Suprapubic skin (tissue), 4 donors: ENCODE results near the gene HIVEP2.

Experiments used
- CTCF ChIP-seq, 2 donors: fragments of 200-600 bp in 1 of 2; fragments of 450-650 bp in 1 of 2; sonication (generic) in 1 of 2; IDR thresholded peaks; one replicate each; pipeline ENCODE4 v1.5.1; 2016 to 2019; ENCODE audit warnings: antibody characterized with exemption in 2 of 2, mild to moderate bottlenecking in 1 of 2, moderate library complexity in 1 of 2
- EP300 ChIP-seq: sonication (generic); formaldehyde crosslinking; IDR thresholded peaks from one replicate; pipeline ENCODE4 v1.6.1; 2017; ENCODE audit warnings: antibody characterized with exemption
- POLR2A ChIP-seq, 2 donors: fragments of 450-650 bp; IDR thresholded peaks; one replicate each; pipeline ENCODE4 v1.6.1; 2017; ENCODE audit warnings: antibody characterized with exemption in 2 of 2, mild to moderate bottlenecking in 2 of 2, moderate library complexity in 2 of 2
- POLR2AphosphoS5 ChIP-seq, 3 donors: sonication (generic); formaldehyde crosslinking; IDR thresholded peaks; one replicate each; pipeline ENCODE4 v1.6.1; 2017; ENCODE audit warnings: antibody characterized with exemption in 3 of 3

- TF ChIP-seq POLR2A (IDR thresholded peaks at IDR 0.05) (no peak), EP300 (no peak), CTCF (IDR thresholded peaks at IDR 0.05) (no peak), POLR2AphosphoS5 (IDR thresholded peaks at IDR 0.05) (no peak)
These were observed 40.3 kb upstream of the HIVEP2 start for GRCh38 chr6:142985281-142985680.
